GM19455 (cell line): ENCODE measurements around the gene CRTC1.
"Not testable (repeated sequence)": the region's sequence is repeated elsewhere in the genome, so short reads cannot be mapped to it uniquely, and the experiment has no call there.

Source experiments
- ATAC-seq: cut with Tn5 transposase; IDR thresholded peaks from one replicate; pipeline ENCODE4 v1.9.1; 2021; ENCODE audit not compliant: unreplicated experiment

Gene CRTC1

DNA sequence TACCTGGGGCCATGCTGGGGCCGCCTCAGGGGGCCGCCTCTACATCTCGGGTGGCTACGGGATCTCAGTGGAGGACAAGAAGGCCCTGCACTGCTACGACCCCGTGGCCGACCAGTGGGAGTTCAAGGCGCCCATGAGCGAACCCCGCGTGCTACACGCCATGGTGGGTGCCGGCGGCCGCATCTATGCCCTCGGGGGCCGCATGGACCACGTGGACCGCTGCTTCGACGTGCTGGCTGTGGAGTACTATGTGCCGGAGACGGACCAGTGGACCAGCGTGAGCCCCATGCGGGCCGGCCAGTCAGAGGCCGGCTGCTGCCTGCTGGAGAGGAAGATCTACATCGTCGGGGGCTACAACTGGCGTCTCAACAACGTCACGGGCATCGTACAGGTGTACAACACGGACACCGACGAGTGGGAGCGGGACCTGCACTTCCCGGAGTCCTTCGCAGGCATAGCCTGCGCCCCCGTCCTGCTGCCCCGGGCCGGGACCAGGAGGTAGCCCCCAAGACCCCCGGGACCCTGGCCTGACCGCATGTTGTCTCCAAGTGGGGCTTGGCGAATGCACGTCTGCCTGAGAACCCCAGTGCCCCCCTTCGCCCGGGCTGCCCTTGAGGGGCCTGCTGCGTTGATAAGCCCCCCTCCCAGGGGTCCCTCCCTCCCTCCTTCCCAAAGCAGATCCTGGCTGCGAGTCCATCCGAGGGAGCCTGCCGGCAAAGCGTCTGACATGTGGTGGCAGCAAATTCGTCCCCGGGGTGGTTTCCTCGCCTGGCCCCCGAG is 14.5 kb upstream of the CRTC1 start:
- no peak for ATAC-seq

DNA sequence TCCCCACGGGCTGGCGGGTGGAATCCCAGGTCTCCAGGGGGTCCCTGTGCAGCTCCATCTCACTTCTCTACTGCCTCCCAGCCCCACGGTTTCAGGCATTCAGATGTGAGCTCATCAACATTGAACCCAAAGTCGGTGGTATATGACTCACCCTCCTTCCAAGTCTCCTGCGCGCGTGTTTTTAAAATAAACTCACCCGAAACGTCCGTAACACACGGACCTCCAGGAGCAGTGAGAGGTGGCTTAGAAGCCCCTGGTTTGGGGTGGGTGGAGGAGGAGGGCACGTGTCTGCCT is 14.0 kb upstream of the CRTC1 start:
- ATAC-seq: no peak

DNA sequence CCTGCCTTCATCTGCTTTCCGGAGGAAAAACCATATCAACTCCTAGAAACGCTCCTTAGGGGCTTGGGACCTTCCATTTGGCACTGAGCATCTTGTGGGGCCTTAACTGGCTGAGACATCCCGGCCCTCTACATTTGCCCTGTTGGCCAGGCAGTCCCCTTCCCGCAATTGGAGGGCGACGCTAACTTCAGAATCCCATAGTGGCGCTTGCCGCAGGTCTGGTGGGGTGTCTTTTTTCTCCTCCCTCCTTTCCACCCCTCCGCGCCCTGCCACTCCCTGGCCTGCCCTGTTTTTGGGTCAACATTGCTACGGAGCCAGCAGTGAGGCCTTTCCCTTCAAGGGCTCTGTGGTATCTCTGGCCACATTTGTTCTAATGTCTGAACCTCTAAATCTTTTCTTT is 13.6 kb upstream of the CRTC1 start:
- ATAC-seq: no peak

DNA sequence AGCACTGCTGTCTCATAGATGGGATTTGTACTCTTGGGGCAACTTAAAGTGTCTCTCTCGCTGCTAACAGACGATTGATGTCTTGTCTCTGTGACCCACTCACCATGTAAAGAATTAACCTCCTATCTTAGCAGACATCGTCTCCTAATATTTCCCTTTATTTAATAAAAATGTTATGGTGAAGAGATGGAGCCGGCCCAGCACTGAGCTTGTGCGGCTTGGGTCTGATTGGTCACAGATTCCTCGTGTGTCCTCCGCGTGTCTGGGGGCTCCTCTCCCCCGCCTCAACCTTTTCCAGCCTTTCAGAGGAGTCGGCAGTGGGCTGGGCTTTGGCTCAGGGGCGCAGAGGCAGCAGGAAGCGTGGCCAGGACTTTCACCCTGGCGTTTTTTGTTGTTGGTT is 13.2 kb upstream of the CRTC1 start:
- no peak for ATAC-seq

DNA sequence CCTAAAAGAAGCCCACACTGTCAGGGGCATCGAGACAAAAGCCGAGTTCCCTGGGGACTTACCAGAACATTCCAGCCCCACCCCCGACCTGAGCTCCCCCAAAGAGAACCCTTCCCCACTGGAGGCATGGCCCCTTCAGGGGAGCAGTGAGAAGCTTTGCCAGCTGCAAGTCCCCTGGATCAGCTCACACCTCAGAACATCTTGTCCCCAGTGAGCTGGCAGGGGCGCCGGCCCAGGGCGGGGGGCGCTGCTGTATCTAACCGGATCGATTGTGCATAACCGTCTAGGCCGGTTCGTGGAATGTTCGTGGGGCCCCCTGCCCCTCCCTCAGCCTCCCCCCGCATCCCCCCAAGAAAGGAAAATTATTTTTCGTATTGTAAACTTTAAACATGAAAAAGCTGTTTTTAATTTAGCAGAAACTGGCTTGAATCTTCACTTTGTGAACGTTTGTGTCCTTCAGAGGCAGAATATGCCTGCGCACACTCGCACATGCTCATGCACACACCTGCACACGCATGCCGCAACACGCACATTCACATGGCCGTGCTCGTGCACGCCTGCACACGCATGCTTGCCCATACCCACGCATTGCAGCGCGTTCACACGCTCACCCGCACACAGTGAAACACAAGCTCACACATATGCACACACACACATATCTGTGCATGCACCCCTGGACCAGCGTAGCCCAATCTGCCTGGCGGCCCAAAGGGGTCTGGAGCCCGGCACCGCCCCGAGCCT is 12.0 kb upstream of the CRTC1 start:
- ATAC-seq: no peak

DNA sequence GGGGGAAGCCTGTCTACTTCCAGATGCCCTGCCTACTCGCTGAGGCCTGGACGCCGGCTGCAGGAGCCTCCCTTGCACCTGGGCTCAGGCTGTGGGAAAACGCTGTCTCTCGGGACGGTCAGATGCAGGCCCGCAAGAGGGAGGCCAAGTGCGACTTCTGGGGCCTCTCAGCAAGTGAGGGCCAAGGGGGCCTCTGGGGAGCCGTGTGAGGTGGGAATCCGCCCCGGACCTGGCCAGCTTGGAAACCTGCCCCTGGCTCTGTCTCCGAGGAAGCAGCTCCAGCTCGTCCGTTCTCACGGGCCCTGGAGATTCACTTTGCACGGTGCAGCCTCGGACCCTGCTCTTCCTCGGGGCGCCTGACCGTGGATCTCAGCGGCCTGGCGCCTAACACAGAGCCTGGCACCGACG is 11.4 kb upstream of the CRTC1 start:
- no peak for ATAC-seq

DNA sequence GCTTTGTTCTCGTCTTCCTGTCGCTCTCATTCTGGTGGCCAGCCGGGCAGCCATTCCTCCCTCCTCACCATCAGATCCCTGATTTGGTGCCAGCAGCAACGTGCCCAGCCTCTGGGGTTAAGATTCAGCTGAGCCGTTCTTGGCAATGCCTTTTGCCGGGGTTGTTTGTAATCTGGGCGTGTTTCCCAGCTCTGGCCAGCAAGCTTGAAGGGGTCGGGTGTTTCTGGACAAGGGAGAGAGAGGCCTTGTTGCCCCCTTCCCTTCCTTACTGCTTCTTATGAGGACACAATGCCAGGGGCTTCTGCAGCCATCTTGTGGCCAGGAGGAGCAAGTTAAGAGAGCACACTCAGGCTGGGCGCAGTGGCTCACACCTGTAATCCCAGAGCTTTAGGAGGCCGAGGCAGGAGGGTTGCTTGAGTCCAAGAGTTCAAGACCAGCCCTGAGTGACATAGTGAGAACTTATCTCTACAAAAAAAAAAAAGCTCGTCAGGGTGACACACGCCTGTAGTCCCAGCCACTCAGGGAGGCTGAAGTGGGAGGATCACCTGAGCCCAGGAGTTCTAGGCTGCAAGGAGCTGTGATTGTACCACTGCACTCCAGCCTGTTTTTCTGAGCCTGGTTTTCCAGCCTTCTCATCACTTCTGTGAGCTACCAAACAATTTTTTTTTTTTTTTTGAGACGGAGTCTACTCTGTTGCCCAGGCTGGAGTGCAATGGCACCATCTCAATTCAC is 10.7 kb upstream of the CRTC1 start:
- no peak for ATAC-seq

DNA sequence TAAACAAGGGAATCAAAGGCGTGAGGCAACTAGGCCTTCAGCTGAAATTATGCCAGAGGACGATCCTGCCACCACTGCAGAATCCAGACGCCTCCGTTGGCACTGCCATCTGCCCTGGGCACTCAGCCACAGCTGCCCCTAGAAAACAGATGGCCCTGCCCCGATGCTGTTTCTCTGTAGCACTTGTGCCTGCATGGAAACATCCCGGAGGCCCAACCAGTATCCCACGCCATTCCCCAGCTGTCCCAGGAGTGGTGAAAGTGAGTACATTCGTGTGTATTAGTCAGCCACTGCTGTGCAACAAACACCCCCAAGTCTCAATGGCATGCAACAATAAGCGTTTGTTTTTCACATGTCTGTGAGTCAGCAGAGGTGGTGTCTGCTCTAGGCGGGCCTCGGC is 8.9 kb upstream of the CRTC1 start:
- ATAC-seq: no peak

DNA sequence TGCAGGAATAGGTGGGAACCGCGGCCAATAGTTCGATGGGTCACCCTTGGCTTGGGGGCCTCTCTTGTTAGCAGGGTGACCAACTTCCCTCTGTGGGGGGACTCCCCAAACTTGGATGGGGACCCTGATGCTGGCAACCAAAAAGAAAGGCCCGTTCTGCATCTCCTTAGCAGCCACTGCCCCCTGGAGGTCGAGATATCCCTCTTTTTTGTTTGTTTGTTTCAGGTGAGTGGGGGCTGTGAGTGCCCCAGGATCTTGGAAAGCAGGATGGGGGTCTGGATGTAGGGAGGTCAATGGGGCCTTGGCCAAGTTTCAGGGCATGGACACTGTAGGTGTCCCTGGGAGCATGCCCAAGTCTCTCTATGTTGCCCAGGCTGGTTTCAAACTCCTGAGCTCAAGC is 7.7 kb upstream of the CRTC1 start:
- ATAC-seq: no peak

DNA sequence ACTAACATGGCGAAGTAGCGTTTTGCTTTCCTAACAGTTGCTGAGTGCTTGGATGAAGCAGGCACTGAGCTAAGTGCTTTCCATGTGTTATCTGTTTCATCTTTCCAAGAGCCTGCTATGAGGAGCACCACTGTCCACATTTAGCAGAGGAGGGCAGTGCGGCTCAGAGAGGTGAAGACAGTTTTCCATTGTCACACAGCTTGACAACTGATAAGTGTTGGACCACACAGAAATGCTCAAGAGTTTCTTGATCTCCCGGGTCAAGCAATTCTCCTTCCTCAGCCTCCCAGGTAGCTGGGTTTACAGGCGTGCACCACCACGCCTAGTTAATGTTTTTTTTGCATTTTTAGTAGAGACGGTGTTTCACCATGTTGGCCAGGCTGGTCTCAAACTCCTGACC is 6.8 kb upstream of the CRTC1 start:
- ATAC-seq: no peak

DNA sequence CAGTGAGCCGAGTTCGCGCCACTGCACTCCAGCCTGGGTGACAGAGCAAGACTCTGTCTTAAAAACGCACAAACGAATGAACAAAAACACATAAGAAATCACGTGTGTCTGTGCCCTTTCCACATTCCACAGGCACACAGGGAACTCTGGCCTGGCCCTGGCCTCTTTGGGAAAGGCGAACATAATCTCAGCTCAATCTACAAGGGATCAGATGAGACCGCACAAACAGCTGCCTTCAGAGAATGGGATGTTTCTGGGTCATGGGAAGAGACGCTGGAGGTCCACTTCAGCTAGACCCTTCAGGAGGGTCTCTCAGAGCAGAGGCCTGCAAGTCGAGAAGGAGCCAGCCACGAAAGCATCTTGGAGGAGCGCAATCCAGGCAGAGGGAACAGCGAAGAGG is 6.3 kb upstream of the CRTC1 start:
- ATAC-seq: no peak

DNA sequence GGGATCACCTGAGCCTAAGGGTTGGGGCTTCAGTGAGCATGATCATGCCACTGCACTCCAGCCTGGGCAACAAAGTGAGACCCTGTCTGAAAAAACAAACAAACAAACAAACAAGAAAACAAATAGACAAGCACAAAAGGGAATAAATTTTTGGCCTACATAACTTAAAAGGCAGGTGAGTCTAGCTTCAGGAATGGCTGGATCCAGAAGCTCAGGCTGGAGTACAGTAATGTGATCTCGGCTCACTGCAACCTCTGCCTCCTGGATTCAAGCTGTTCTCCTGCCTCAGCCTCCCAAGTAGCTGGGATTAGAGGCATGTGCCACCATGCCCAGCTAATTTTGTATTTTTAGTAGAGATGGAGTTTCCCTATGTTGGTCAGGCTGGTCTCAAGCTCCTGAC is 3.3 kb upstream of the CRTC1 start:
- ATAC-seq: not testable (repeated sequence)

DNA sequence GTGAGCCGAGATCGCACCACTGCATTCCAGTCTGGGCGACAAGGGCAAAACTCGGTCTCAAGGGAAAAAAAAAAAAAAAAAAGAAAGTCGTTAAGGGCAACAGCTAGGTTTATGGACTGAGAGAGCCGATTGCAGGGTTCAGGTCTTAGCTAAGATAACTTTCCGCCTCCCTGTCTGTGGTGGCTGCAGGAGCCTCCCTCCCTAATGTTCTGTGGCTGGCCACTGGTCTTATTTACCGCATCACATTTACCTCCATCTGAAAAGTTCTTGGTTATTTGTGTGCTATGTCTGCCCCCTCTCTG is 722 bp upstream of the CRTC1 start:
- ATAC-seq: no peak

DNA sequence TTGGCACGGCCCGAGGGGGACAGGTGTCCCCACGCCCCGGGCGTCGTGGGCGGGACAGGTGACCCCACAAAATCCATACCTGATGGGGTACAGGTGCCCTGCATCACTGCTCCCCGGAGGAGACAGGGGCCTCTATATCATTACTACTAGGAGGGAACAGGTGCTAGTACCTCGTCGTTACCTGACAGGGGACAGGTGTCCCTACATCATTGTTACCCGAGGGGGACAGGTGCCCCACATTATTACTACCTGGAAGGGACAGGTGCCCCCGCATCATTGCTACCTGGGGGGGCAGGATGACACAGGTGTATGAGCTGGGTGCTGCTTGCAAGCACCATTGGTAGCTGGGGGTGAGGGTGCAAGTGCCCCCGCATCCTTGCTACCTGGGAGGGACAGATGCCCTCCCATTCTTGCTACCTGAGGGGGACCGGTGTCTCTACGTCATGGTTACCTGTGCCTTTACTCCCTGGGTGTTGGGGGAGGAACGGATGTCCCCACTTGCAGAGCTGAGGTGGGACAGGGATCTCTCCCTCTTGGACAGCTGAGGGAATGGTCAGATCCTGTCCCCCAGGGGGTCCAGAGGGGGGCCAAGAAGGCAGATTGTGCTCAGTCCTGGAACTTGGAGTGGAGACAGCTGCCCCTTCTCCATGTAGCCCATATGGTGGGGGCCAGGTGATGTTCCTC is 620 bp downstream of the CRTC1 start:
- peak; percentile 21 for ATAC-seq

DNA sequence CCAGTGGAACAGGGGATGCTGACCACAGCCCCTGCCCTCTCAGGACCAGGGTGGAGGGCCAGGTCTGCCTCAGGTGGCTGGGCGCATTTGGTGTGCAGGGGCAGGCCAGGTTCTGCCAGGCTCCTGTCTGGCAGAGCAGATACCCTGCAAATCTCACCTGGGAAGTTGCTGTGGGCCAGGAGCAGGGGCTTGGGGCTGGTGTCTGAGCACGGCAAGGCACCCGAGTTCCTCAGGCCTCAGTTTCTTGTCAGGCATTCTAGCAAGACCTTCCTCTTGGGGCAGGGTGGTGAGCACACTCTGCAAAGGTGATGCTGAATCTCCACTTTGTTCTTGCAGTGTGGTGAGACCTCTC is 1.1 kb downstream of the CRTC1 start:
- ATAC-seq: no peak

DNA sequence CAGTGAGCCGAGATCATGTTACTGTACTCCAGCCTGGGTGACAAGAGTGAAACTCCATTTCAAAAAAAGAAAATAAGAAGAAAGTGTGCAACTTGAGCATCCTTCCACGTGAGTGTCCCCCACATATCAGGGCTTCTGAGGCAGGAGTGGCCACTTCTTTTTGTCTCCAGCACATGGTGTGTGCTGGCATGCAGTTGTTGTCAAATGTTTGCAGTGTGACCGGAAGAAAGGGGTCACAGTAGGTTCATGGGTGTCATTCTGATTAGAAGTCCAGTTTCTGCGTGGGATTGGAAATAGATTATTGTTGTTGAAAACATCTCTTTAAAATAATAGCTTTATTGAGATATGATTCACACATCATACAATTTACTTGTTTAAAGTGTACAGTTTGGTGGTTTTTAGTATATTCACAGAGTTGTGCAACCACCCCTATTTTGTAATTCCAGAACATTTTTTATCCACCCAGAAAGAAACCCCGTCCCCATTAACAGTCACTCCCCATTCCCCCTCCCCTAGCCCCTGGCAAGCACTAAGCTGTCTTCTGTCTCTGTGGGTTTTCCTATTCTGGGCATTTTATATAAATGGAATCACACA is 2.2 kb downstream of the CRTC1 start:
- ATAC-seq: no peak

DNA sequence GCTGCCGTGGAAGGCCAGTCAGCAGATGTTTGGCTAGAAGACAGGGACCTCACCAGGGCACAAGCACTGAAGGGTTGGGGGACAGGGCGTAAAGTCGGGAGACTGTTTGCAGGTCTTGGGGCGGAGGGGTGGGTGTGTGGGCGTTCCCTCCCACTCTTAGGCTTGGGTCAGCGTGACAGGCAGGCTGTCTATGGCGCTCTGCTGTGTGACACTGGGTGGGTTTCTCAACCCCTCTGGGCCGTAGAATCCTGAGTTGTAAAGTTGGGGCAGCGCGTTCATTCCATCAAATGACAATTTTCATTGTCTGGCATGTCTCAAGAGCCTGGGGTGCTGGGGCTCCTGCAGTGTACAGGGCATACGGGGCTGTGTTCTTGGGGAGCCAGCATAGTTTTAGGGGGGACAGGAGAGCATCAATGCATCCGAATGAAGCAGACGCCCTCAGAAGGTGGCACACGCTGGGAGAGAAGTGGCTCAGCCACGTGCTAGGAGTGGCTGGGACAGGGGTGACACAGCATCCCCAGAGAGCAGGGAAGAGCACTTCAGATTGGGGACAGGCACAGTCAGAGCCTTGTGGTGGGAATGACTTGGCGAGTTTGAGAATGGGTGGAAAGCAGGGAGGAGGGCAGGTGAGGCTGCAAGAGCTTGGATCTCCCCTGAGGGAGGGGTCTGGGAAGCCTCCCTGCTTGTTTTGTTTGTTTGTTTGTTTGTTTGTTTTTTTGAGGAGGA is 4.4 kb downstream of the CRTC1 start:
- ATAC-seq: no peak

DNA sequence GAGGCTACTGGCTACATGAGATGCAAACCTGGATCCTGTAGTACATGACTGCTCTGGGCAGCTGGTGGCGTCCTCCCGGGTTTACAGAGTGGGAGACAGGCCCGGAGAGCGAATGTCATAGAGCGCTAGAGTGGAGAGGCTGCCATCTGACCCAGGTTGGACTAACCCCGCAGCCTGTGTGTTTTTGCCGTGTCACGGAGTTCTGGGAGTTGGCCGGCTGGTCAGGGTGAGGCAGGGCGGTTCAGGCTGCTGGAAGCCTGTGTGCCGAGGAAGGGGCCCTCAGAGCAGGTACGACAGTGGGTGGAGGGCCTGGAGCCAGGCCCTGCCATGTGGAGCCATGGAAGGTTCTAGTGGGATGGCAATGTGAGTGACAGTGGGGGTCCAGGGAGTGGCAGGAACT is 12.5 kb downstream of the CRTC1 start:
- ATAC-seq: no peak

DNA sequence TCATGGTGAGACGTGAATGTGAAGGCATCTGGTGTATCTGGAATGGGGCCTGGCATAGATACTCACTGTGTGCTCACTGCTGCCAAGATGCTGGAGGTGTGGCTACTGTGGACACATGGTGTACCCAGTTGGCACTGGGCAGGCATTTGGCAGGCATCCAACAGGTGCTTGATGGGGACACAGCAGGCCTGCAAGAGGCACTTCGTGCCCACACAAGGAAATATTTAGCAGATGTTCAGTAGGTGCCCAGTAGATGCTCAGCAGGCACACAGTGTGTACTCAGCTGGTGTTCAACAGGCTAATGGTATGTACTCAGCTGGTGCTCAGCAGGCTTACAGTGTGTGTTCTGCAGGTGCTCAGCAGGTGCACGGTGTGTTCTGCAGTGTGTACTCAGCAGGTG is 14.2 kb downstream of the CRTC1 start:
- no peak for ATAC-seq

DNA sequence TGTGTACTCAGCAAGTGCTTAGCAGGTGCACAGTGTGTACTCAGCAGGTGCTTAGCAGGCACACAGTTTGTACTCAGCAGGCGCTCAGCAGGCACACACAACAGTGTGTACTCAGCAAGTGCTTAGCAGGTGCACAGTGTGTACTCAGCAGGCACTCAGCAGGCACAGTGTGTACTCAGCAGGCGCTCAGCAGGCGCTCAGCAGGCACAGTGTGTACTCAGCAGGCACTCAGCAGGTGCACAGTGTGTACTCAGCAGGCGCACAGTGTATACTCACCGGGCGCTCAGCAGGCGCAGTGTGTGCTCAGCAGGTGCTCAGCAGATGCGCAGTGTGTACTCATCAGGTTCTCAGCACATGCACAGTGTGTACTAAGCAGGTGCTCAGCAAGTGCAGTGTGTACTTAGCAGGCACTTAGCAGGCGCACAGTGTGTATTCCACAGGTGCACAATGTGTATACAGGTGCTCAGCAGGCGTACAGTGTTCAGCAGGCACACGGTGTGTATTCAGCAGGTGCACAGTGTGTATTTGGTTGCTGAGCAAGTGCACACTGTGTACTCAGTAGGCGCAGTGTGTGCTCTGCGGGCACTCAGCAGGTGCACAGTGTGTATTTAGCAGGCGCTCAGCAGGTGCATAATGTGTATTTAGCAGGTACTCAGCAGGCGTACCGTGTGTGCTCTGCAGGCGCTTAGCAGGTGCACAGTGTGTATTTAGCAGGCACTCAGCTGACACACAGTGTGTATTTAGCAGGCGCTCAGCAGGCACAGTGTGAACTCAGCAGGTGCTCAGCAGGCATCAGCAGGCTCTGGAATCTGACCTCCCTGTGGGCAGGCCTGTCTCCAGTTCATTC is 15.1 kb downstream of the CRTC1 start:
- no peak for ATAC-seq
